SK-N-DZ (cell line): ENCODE results near the gene RRAGC.
A peak's percentile ranks its signal among the peaks of the same experiment; 100 is the strongest.
"Not testable (repeated sequence)": the region's sequence is repeated elsewhere in the genome, so short reads cannot be mapped to it uniquely, and the experiment has no call there.

Experiments used
- DNase-seq: peaks from one replicate; pipeline ENCODE4 v3.0.0-alpha.2; 2015; ENCODE audit warnings: low spot score

RRAGC gene

DNA sequence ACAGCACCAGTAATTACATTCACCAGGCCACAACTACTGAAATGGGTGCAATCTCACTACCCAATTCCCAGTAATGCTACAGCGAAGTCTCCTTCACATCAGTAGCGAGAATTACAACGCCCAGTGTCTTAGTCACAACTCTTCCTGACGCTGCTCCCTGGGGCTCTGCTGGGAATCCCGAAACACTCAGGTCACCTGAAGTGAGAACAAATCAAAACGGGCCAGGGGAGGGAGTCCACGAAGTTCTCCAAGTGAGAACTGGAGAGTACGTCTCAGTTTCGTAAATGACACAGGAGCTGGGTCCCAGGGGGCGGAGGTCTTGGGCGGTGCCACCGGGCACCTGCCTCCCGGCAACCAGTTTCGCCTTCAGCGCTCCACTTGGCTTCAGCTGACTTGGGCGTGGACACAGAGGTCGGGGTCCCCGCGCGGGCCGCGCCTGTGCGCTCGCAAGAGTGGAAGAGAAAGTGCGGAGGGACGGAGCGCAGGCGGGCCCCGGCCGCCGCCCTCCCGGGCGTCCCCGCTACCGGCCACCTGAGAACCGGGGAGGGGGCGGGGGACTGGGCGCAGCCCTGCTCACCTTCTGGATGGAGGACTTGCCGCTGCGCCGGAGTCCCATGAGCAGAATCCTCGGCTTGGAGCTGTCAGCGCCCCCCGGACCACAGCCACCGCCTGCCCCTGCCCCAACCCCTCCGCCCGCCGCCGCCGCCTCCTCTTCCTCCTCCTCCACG is 575 bp downstream of the RRAGC start:
- DNase-seq: peak; percentile 15

DNA sequence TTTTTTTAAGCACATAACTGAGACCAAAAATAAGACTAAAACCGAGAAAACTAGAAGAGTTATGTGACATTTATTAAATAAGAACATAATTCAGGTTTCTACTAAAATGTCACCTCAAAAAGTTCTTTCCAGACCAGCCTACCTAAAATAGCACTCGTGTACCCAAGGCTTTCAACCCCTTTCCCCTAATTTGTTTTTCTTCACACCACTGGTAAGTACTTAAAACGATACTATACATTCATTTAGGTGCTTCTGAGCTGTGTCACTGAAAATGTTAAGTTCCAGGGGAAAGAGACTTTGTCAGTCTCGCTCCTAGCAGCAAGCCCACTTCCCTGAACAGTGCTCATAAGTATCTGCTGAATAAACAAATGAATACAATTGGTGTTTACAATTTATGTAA is 6.8 kb downstream of the RRAGC start:
- no peak for DNase-seq

DNA sequence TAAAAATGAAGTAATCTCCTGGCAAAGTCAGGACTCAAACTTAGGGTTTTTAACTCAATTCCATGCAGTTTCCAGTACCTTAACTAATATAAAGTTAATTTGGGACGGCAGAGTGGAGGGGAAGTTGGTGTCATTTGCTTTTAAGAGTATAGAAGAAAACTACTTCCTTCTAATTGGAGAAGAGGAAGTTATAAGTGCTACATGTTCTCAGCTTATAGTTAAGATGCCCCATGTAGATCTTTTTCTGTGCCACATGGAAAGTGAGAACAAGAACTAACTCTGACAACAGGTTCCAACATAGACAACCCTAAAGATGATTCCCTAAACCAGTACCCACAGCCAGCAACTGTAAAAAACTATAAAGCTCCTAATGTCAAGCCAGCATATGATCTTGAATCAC is 11.5 kb downstream of the RRAGC start:
- no peak for DNase-seq

DNA sequence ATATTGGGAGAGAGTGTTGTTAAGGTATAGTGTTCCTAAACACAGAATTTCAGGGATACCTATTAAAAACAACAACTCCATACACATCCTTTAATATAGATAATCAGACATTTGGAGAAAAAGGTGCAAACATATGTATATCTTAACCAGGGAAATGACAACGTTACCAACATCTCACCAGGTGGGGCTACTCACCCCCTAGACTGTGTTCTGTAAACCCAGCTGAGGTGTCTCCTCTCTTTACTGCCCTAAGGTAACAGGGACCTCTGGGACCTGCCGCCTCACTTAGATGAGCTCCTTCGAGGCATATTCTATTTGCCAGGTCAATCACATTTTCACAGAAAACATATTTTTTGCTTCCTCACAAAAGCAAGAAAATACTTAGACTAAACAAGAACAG is 13.4 kb downstream of the RRAGC start:
- DNase-seq: no peak

DNA sequence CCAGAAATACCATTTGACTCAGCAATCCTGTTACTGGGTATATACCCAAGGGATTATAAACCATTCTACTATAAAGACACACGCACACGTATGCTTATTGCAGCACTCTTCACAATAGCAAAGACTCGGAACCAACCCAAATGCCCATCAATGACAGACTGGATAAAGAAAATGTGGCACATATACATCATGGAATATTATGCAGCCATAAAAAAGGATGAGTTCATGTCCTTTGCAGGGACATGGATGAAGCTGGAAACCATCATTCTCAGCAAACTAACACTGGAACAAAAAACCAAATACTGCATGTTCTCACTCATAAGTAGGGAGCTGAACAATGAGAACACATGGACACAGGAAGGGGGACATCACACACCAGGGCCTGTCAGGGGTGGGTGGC is 14.5 kb downstream of the RRAGC start:
- not testable (repeated sequence) for DNase-seq

DNA sequence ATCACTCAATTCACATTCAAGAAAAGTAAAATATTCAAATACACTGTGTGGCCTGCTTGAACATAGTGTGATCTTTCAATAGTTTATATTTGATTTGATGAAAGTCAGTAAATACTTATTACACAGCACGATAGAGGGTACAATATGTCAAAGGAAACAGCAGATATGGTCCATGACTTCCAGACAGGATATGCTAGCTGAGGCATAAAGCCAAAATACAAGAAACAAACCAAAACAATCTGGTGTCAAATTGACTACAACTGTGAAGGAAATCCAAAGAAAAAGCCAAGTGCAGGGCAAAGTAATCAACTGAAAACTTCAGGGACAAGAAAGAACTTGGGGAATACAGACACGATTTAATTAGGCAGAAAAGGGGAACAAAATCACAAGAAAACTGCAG is 19.3 kb downstream of the RRAGC start:
- no peak for DNase-seq

DNA sequence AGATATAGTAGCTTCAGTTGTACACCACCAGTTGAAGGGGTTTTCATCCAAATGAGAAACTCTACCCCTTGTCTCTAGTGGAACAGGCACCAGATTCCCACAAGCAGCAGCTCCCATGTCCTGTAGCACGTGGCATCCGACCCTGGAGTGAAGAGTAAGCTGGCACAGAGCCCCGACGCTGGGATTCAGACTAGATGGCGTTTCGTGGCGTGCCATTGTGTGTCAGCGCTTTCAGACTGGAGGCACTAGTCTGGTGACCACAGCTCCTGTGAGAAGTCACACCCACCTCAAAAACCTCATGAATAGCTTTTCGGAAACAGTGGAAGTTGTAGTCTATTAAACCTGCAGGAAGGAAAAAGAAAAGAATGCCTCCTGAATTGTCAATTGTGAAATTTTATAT is 20.2 kb downstream of the RRAGC start:
- DNase-seq: no peak

DNA sequence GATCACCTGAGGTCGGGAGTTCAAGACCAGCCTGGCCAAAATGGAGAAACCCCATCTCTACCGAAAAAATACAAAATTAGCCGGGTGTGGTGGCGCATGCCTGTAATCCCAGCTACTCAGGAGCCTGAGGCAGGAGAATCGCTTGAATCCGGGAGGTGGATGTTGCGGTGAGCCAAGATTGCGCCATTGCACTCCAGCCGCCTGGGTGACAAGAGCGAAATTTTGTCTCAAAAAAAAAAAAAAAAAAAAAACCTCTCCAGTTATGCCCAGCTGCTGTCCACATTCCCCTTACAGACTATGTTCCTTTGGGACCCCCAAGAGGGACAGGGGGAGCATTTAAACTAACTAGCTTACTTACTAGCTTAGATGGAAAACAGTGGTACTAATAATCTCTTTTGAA is 23.3 kb downstream of the RRAGC start:
- not testable (repeated sequence) for DNase-seq

DNA sequence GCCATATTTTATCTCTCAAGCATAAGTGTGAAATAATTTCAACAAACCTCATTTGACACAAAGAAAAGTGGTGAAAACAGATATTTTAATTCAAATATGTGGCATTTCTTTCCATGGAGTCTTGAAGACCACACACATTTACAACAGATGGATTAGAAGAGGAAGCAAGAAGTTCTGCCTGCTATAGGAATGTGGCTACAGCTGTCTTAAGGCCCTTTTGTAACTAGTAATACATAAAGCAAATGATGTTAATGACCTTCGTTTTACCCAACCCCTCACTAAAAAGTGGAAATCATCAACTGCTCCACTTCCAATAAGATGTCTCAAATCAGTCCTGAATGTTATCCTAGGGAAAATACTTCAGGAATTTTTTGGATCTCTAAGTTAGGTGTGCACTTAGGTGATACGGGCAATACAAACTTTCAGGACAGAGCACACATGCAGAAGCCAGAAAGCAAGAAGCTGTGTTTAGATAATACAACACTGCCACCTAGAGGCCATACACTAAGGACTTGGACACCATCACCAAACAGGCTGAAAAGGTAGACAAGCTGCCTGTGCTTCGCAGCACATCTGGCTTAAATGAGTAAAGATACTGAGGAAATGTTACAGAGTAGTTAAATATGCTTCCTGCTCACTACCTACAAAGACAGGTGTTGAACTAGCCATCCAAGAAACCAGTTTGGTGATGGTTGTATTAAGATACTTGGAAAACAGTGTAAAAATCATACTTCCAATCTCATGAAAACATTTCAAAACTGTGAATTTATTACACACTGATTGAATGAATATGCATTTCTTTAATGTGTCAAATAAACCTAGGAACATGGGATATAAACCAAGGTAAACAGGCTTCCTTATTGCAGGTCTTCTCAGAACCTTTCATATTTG is 24.4 kb downstream of the RRAGC start:
- DNase-seq: peak; percentile 76

DNA sequence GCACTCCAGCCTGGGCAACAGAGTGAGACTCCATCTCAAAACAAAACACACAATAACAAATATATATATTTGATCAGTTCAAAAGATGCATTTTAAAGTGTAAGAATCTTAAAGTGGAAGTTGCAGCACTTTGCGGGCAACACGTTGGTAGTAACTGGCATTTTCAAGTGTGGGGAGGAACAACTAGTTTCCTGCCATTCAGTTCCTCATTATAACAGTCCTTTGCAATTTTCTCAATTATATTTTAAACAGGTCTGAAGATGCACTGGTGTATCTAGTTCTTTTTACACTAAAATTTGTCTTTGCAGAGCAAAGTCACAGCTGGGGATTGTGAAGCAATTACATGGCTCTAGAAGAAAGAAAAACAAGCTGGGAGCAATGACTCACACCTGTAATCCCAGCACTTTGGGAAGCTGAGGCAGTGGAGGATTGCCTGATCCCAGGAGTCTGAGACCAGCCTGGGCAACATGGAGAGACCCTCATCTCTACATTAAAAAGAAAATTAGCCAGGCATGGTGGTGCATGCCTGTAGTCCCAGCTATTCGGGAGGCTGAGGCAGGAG is 25.3 kb downstream of the RRAGC start:
- DNase-seq: no peak

DNA sequence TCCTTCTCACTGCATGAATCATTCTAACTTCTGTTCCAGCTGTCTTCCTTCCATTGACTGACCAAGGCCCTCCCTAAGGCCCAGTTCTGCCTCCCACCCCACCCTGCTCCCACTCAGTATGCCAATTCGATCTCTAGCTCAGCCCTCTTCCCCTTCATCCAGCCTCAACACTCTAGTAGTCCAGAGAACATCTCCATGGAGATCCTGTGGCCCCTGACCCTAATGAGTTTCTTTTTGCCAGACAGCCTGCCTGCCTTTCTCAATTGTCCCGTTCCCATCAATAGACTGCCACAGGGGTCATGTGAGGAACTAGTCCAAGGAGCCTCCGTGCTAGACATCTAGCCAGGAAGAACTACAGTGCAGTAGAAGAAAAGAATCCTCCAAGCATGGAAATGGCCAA is 26.4 kb downstream of the RRAGC start:
- no peak for DNase-seq

DNA sequence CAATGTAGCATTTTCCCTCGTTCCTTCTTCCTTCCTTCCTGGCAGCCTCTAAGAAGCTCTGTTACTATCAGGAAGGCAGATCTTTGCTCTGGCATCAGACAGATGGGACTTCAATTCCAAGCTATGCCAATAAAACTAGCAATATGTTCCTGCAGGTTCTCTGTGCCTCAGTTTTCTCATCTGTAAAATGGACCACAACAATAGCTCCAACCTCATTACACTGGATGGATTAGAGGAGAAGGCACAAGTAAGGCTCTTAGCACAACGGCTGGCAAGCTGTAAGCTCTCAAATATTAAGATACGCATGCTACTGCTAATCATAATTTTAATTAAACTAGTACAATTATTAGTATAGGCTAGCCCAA is 27.2 kb downstream of the RRAGC start:
- no peak for DNase-seq

DNA sequence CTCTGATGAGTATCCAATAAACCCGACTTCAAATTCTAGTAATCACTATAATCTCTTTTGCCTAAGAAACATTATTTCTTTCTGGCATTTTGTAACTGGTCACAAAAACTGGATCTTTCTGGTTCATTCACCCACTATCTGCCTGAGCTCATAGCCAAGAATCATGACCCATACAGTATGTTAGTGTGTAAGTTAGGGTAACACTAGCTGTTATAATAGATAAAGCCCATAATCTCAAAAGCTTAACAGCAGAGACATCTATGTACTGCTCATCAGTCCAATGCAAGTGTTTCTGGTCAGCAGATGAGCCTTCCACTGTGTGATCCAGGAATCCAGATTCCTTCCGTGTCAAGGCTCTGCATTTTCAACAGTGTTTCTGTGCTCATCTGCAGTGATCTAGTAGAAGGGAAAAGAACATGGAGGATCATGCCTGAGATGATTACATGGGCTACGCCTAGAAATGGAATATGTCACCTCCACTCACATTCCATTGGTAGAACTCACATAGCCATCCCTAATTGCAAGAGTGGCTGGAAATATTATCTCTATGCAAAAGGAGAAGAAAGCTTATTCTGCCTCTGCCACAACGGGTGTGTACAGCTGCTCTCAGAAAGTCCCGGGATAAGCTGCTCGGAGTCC is 27.7 kb downstream of the RRAGC start:
- no peak for DNase-seq

DNA sequence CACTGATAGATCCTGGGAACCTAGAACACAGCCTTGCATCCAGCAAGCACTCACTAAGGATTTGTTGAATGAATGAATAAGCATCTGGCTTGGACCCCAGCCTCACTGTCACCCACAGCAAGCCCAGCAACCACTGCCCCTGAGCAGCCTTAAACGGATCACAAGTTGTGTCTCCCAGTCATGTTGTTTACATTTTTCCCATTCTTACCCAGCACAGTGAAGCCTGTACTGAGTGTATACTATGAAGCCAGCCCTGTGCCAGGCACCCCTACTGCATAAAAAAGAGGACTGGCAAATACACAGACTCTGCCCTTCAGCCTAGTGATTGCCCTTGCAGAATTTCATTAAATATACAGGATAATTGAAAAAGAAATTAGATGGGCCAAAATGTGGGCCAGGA is 30.2 kb downstream of the RRAGC start:
- DNase-seq: no peak

DNA sequence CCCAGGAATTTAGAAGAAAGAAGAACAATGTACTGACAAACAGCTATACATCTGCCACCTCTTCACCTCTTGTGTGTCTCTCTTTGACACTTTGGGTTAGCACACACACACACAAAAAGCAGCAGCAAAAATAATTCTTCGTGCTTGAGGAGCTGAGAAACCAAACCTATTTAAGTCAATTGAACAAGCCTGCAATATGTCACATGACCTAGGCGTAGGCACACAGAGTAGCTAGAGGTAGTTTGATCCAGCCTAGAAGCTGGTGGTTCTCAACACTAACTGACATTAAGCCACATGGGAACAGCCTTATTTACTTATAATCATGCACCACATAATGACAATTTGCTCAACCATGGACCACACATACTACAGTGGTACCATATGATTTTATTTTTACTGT is 32.3 kb downstream of the RRAGC start:
- no peak for DNase-seq

DNA sequence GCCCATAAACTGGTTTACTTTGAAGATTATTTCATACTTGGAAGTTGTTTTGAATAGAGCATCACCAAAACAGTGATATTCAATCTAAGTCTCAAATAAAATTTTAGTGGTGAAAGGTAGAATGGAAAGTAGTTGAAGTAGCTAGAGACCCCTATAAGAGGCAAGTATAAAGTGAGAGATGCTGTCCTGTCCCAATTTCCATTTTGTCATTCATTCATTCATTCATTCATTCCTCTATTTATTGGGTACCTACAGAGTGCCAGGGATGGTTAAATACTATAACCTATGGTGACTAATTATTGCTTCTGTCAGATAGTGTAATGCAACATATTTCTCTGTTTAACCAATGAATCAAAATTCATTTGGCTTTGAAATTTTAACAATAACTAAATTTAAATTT is 32.7 kb downstream of the RRAGC start:
- no peak for DNase-seq

DNA sequence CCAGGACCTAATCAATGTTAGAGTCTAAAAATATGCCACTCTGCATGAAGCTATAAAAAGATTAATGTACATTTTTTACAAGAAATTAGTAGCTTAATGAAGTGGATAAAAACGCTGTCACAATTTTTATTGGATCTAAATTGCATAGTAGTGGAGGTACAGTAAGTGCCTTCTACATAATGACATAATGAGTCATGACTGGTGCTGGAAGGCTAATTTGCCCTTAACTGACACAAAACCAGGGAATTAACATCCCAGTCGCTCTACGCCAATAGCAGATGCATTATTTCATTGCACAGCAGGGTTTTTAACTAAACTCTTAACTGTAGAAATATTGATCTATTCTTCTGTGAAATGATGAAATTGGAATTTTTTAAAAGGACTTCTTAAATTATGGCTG is 33.3 kb downstream of the RRAGC start:
- no peak for DNase-seq

DNA sequence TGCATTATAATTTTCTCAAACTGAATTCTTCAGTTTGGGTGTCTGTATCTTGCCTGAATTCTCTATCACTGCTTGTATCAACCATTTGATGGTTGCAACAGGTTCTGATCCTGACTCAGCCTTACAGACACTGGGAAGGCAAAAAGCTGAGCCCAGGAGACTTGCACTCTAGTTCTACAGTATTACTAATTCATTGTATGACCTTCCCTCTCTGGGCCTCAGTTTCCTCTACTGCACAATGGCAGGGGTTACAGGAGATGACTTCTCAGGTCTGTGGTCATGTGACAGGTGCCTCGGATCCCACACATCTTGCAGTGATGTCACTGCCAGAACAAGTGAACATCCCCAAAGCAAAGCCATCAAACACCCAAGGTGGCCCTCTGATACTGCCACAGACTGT is 38.7 kb downstream of the RRAGC start:
- DNase-seq: no peak

DNA sequence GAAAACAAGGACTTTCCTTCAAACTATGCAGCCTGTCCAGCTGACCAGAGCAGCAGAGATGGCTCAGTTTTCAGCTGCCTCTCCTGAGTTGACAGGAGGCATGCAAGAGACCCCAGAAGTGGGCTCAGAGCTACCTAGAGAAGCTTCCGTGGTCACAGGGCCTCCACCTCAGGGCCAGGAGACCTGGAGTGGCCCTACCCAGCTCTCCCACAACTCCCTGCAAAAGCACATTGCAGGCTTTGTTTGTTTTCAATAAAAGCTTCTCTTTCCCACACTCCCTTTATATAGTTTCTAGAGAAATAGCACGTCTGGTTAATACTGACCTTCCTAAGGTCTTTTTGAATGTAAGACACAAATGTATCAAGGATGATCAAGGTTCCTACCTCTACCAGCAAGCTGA is 40.1 kb downstream of the RRAGC start:
- no peak for DNase-seq

DNA sequence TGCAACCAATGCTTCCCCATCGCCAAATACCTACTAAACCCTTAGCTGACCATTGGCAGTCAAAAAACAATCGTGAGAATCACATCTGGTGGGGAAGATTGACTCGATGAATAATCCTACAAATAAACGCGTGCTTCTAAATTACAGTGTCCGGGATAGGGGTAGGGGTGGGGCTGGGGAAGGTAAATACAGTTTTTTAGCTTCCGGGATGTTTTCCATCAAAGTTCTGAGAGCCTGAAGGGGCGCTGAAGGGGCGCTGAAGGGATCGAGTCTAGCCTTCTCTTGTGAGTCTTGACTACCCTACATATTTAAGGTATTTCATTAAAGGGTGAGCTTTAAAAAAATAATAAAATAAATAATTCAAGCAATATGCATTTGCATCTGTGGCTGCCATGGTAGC is 40.5 kb downstream of the RRAGC start:
- DNase-seq: no peak

DNA sequence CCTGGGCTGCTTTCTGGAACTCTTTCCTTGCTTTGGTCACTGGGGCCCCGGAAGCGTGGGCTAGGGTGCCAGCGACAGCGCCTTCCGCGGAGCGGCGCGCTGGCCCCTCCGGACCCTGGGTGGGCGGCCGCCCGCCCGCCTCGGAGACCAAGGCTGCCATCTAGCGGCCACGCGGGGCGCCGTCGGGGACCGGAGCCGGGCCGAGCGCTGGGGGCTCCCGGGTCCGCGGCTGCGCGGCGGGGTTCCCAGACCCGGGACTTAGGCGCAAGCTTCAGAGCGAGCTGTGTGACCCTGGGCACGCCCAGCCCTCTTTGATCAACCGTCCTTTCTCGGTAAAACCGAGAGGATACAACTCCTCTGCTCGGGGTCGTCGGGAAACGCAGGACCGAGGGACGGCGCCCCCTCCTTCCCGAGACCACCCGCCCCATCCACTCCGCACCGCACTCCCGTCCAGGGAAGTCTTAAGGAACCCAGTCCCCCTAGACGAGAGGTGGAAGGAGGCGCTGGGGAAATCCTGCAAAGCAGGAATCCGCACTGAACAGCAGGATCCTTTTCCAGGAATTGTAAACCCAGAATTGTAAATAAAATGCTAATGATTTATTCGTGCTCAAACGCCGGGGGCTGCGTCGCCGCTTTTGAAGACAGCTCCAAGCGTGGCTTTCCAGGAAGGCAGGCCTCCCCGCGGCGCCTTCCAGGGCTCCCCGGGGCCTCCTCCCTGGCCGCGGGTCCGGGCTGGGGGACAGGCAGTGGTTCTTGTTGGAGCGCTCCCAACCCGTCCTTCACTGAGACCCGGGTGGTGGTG is 41.2 kb downstream of the RRAGC start:
- DNase-seq: peak; percentile 29
